ENCODE results near the gene CXCL6.

CXCL6 gene

DNA sequence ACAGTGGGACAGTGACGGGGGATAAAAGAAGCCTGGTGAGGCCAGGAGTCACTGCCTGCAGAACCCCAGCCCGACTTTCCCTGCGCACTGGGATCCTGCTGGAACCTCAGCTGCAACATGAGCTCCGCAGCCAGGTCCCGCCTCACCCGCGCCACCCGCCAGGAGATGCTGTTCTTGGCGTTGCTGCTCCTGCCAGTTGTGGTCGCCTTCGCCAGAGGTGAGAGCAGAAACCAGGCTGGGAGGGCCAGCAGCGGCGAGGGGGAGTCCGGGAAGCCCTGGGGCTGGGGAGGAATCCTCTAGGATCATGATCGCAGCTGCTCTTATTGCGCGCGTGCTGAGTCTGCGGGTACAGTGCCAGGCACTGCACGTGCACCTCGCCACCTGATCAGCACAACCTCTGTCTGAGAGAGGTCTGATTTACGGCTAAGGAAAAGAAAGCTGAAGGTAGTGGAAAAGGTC, 16.8 kb downstream of the CXCL6 start, which contains the start of gene PF4V1:
TSS of gene PF4V1 (plus strand) at position 51 of the 459 bp plus-strand sequence. CDS start at position 118, 67 bp downstream.
- H3K9me3 Mint-ChIP-seq, result no peaks in the 10 kb centered on the region
- H3K36me3 Mint-ChIP-seq, result no peaks in the 10 kb centered on the region
- no peaks in the 10 kb centered on the region for H3K4me1 Mint-ChIP-seq
- no peak for DNase-seq (ENCODE audit: low spot score in 2 of 2)
- ATAC-seq, result peak; percentile 37
- H3K27ac Mint-ChIP-seq, result no peak within 1 kb of the TSS
- H3K4me3 Mint-ChIP-seq, result no peak within 1 kb of the TSS

- H3K27ac Mint-ChIP-seq, result no peak overlapping the region
- H3K4me1 Mint-ChIP-seq, result no peaks in the 10 kb centered on the region
- H3K4me3 Mint-ChIP-seq, result no peak overlapping the region
- no peaks in the 10 kb centered on the region for H3K36me3 Mint-ChIP-seq
- ATAC-seq, result peak; percentile 45
- no peak for DNase-seq (ENCODE audit: low spot score in 2 of 2)
- H3K9me3 Mint-ChIP-seq, result no peaks in the 10 kb centered on the region
These were observed 17.4 kb downstream of the CXCL6 start for GRCh38 chr4:73853718-73854473.

DNA sequence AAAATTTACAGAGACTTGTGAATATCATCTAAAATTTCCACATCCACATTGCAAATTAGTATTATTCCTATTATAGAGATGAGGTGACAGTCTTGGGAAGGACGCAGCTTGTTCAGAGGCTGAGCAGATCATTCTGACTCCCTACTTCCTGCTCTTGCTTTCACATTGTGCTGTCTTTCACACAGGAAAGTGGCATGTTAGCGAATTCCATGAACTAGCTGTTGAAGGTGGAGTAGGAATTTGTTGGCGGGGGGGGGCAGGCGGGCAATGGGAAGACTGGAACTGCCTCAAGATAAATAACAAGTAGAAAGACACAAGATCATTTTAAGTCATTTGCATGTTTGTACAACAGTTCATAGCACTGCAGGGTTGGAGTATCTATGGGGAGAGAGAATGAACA, 18.9 kb downstream of the CXCL6 start:
- H3K36me3 Mint-ChIP-seq, result no peaks in the 10 kb centered on the region
- DNase-seq (ENCODE audit: low spot score in 2 of 2) (no peak), ATAC-seq (no peak)
- H3K4me1 Mint-ChIP-seq, result no peaks in the 10 kb centered on the region
- no peak overlapping the region for H3K4me3 Mint-ChIP-seq
- no peaks in the 10 kb centered on the region for H3K9me3 Mint-ChIP-seq
- no peak overlapping the region for H3K27ac Mint-ChIP-seq

GRCh38 chr4:73856518-73856917, 20.0 kb downstream of the CXCL6 start:
- no peak overlapping the region for H3K27ac Mint-ChIP-seq
- no peaks in the 10 kb centered on the region for H3K36me3 Mint-ChIP-seq
- DNase-seq (ENCODE audit: low spot score in 2 of 2), result no peak
- no peaks in the 10 kb centered on the region for H3K9me3 Mint-ChIP-seq
- H3K4me1 Mint-ChIP-seq, result no peaks in the 10 kb centered on the region
- no peak for ATAC-seq
- no peak overlapping the region for H3K4me3 Mint-ChIP-seq

- H3K27ac Mint-ChIP-seq, result no peak overlapping the region
- no peak overlapping the region for H3K4me3 Mint-ChIP-seq
- DNase-seq (ENCODE audit: low spot score in 2 of 2) (no peak), ATAC-seq (no peak)
- H3K36me3 Mint-ChIP-seq, result no peaks in the 10 kb centered on the region
- H3K4me1 Mint-ChIP-seq, result no peaks in the 10 kb centered on the region
- H3K9me3 Mint-ChIP-seq, result no peaks in the 10 kb centered on the region
These were observed 23.2 kb downstream of the CXCL6 start for GRCh38 chr4:73859614-73860088.

DNA sequence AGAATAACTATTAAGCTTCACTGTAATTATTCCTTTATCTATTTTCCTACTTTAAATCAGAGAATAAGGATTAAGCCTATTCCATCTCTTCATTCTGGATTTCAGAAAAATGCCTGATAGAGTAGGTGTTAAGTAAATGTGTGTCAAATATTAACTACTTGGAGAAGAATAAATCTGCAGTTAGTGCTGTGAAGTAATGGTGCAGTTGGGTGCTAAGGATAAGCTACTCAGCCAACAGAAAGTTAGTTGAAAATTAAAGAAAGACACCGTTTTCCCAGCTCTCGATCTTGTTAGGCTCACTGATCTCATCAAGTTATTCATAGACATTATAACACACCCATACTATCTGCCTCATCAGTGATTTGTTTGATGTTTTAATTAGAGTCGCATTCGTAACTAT, 23.7 kb downstream of the CXCL6 start:
- DNase-seq (ENCODE audit: low spot score in 2 of 2) (no peak), ATAC-seq (no peak)
- Mint-ChIP-seq H3K9me3 (no peaks in the 10 kb centered on the region), H3K27ac (no peak overlapping the region), H3K36me3 (no peaks in the 10 kb centered on the region), H3K4me1 (no peaks in the 10 kb centered on the region), H3K4me3 (no peak overlapping the region)

GRCh38 chr4:73860917-73861316, 24.4 kb downstream of the CXCL6 start:
- DNase-seq (ENCODE audit: low spot score in 2 of 2), result no peak
- no peaks in the 10 kb centered on the region for H3K9me3 Mint-ChIP-seq
- no peak overlapping the region for H3K4me3 Mint-ChIP-seq
- H3K36me3 Mint-ChIP-seq, result no peaks in the 10 kb centered on the region
- ATAC-seq, result no peak
- no peaks in the 10 kb centered on the region for H3K4me1 Mint-ChIP-seq
- H3K27ac Mint-ChIP-seq, result no peak overlapping the region

GRCh38 chr4:73862322-73862721, 25.8 kb downstream of the CXCL6 start:
- Mint-ChIP-seq H3K27ac (no peak overlapping the region), H3K36me3 (no peaks in the 10 kb centered on the region), H3K4me1 (no peaks in the 10 kb centered on the region), H3K4me3 (no peak overlapping the region), H3K9me3 (no peaks in the 10 kb centered on the region)
- no peak for ATAC-seq
- DNase-seq (ENCODE audit: low spot score in 2 of 2), result no peak

- Mint-ChIP-seq H3K27ac (no peak overlapping the region), H3K36me3 (no peaks in the 10 kb centered on the region), H3K9me3 (no peaks in the 10 kb centered on the region), H3K4me1 (no peaks in the 10 kb centered on the region), H3K4me3 (no peak overlapping the region)
- ATAC-seq (no peak), DNase-seq (ENCODE audit: low spot score in 2 of 2) (no peak)
These were observed 27.9 kb downstream of the CXCL6 start for GRCh38 chr4:73864365-73864764.

- H3K4me3 Mint-ChIP-seq, result no peak overlapping the region
- H3K27ac Mint-ChIP-seq, result no peak overlapping the region
- ATAC-seq, result no peak
- H3K9me3 Mint-ChIP-seq, result no peaks in the 10 kb centered on the region
- no peak for DNase-seq (ENCODE audit: low spot score in 2 of 2)
- no peaks in the 10 kb centered on the region for H3K4me1 Mint-ChIP-seq
- H3K36me3 Mint-ChIP-seq, result no peaks in the 10 kb centered on the region
These were observed 28.5 kb downstream of the CXCL6 start for GRCh38 chr4:73864961-73865360.

- no peak for DNase-seq (ENCODE audit: low spot score in 2 of 2)
- ATAC-seq, result no peak
- H3K27ac Mint-ChIP-seq, result no peak overlapping the region
- H3K4me1 Mint-ChIP-seq, result no peaks in the 10 kb centered on the region
- H3K4me3 Mint-ChIP-seq, result no peak overlapping the region
- no peaks in the 10 kb centered on the region for H3K9me3 Mint-ChIP-seq
- no peaks in the 10 kb centered on the region for H3K36me3 Mint-ChIP-seq
These were observed 29.1 kb downstream of the CXCL6 start for GRCh38 chr4:73865431-73866096.

- no peak for ATAC-seq
- DNase-seq (ENCODE audit: low spot score in 2 of 2), result no peak
- no peak overlapping the region for H3K4me3 Mint-ChIP-seq
- no peaks in the 10 kb centered on the region for H3K4me1 Mint-ChIP-seq
- H3K27ac Mint-ChIP-seq, result no peak overlapping the region
- H3K9me3 Mint-ChIP-seq, result no peaks in the 10 kb centered on the region
- H3K36me3 Mint-ChIP-seq, result no peaks in the 10 kb centered on the region
These were observed 29.8 kb downstream of the CXCL6 start for GRCh38 chr4:73866246-73866645.

DNA sequence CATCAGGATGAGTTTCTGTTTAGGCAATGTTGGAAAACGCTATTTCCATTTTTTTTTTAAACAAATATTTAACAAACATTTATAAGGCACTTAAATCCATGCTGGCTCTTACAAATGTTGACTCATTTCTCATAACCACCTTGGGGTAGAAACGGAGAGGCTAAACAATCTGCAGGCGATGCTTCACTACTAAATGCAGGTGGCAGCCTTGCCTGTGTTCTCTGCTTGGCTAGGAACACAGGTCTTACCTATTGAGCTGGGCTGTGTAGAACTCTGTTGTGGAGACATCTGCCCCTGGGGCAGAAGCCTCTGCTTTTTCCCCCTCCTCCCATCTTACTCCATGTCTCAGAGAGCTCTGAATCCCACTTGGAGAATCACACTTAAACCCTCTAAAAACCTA, 31.3 kb downstream of the CXCL6 start:
- DNase-seq (ENCODE audit: low spot score in 2 of 2), result no peak
- ATAC-seq, result no peak
- no peaks in the 10 kb centered on the region for H3K4me1 Mint-ChIP-seq
- peaks cover 2% of the 10 kb centered on the region for H3K9me3 Mint-ChIP-seq
- no peak overlapping the region for H3K4me3 Mint-ChIP-seq
- H3K36me3 Mint-ChIP-seq, result no peaks in the 10 kb centered on the region
- H3K27ac Mint-ChIP-seq, result no peak overlapping the region

DNA sequence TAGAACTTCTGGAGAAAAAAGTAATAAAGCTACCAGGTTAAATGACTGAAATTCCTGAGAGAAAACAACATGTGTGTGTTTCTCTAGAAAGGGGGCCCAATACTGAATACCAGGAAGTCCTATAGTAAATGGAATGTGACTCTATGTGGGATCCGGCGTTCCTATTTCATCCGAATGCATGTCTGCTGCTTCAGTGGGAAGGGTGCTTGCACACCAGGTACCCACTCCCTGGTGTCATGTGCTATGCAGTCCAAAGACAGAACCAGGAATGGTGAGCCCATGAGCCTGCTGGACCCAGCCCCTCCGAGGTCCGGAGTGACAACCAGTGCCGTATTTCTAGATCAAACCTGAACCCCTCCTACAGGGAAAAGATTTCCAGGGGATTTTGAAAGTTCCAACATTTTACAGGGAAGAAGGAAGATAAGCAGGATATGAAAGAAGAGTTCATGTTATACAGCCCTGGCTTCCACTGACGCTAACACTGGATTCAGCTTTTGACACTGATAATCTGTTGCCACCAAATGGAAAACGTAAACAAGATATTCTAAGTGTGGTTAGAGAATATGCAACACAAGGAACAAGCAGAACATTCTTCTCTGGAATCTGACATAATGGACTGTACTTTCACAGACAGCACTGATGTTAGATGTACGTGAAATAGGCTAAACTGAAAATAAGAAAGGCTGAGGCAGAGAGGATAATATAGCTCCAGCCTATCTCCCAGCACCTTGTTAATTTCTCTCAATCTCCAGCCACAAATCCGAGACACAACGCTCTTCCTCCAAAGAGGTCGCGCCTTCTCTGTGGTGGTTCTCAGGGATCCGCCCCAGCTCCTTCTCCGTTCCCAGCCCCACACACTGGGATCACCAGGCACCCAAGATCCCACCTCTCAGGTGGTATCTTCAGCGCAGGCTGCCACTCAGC, 32.0 kb downstream of the CXCL6 start:
- Mint-ChIP-seq H3K4me1 (no peaks in the 10 kb centered on the region), H3K9me3 (peaks cover 4% of the 10 kb centered on the region), H3K27ac (no peak overlapping the region), H3K36me3 (no peaks in the 10 kb centered on the region), H3K4me3 (no peak overlapping the region)
- no peak for ATAC-seq
- DNase-seq (ENCODE audit: low spot score in 2 of 2), result no peak

Data from stimulated activated effector memory CD8-positive, alpha-beta T cell treated with anti-CD3 and anti-CD28 coated beads, Interleukin-12 subunit alpha, Interleukin-12 subunit beta, amount 100 ng/mL, for 72 hours (primary cell).